ENCODE results near the gene SRC. TPM values are rescaled to one million over a fixed set of nuclear protein-coding genes. Genes with fewer than 3 reads are reported as not detected.

SRC gene
- total RNA-seq, 1 experiment from 2014 or later, result 23.3 TPM

- ChIA-PET CTCF (no interaction called here), POLR2A (ENCODE audit: low non-redundant PET) (no interaction called here)
- no peak overlapping the region for H3K27ac ChIP-seq (ENCODE audit: low read depth, low read length, poor library complexity, severe bottlenecking)
- intact Hi-C loops (cut with micrococcal nuclease; ENCODE audit: unreplicated experiment), result no loop called here
- no peaks in the 10 kb centered on the region for H3K27me3 ChIP-seq (replicated peaks; ENCODE audit: insufficient read depth, low read depth, low read length, poor library complexity)
- no peak for TF ChIP-seq EZH2 (IDR thresholded peaks at IDR 0.05; ENCODE audit: borderline replicate concordance, low read depth, low read length, poor library complexity, severe bottlenecking)
- TF ChIP-seq, protein P1, sequence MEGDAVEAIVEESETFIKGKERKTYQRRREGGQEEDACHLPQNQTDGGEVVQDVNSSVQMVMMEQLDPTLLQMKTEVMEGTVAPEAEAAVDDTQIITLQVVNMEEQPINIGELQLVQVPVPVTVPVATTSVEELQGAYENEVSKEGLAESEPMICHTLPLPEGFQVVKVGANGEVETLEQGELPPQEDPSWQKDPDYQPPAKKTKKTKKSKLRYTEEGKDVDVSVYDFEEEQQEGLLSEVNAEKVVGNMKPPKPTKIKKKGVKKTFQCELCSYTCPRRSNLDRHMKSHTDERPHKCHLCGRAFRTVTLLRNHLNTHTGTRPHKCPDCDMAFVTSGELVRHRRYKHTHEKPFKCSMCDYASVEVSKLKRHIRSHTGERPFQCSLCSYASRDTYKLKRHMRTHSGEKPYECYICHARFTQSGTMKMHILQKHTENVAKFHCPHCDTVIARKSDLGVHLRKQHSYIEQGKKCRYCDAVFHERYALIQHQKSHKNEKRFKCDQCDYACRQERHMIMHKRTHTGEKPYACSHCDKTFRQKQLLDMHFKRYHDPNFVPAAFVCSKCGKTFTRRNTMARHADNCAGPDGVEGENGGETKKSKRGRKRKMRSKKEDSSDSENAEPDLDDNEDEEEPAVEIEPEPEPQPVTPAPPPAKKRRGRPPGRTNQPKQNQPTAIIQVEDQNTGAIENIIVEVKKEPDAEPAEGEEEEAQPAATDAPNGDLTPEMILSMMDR (conservative IDR thresholded peaks at IDR 0.05; ENCODE audit: low read depth, low read length), result no peak
- H3K4me3 ChIP-seq (ENCODE audit: low read depth, low read length, poor library complexity, severe bottlenecking), result no peak overlapping the region
- DNase-seq (ENCODE audit: low spot score), result no peak
- no peaks in the 10 kb centered on the region for H3K36me3 ChIP-seq (ENCODE audit: insufficient read depth, low read length, poor library complexity, severe bottlenecking)
- H3K9me3 ChIP-seq (ENCODE audit: low read depth, low read length, poor library complexity, severe bottlenecking), result no peaks in the 10 kb centered on the region
- no TSS peak for BruUV-seq (replicated peaks)
- peaks cover 5% of the 10 kb centered on the region for H3K4me1 ChIP-seq (ENCODE audit: insufficient read depth, low read length, poor library complexity, severe bottlenecking)
Measured at GRCh38 chr20:37417617-37418467, 71.9 kb downstream of the SRC start.

DNA sequence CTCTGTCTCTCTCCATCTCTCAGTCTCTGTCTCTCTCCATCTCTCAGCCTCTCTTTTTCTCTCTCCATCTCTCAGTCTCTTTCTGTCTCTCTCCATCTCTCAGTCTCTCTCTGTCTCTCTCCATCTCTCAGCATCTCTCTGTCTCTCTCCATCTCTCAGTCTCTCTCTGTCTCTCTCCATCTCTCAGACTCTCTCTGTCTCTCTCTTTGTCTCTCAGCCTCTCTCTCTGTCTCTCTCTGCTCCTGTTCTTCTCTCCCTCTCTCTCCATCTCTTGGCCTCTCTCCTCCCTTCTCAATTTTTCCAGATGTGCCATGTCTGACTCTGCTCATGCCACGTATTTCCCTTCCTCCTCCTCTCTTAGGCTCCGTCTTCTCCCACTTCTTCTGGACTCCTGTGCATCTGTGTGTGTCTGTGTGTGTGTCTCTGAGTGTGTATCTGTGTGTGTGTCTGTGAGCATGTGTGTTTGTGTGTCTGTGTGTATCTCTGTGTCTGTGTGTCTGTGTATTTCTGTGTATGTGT, 72.7 kb downstream of the SRC start:
- no peaks in the 10 kb centered on the region for H3K36me3 ChIP-seq (ENCODE audit: insufficient read depth, low read length, poor library complexity, severe bottlenecking)
- POLR2A ChIA-PET (ENCODE audit: low non-redundant PET), result no interaction called here

DNA sequence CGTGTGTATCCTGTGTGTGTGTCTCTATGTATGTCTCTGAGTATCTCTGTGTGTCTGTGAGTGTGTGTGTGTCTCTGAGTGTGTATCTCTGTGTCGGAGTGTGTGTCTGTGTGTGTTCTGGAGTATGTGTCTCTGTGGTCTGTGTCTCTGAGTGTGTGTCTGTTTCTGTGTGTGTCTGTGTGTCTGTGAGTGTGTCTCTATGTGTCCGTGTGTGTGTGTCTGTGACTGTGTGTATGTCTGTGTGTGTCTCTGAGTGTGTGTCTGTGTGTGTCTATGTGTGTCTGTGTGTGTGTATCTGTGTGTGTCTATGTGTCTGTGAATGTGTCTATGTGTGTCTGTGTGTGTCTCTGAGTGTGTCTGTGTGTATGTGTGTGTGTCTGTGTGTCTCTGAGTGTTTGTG, 73.4 kb downstream of the SRC start:
- Histone ChIP-seq H3K36me3 (ENCODE audit: insufficient read depth, low read length, poor library complexity, severe bottlenecking) (no peaks in the 10 kb centered on the region), H3K4me3 (ENCODE audit: low read depth, low read length, poor library complexity, severe bottlenecking) (no peak overlapping the region), H3K4me1 (ENCODE audit: insufficient read depth, low read length, poor library complexity, severe bottlenecking) (peaks cover 5% of the 10 kb centered on the region), H3K27ac (ENCODE audit: low read depth, low read length, poor library complexity, severe bottlenecking) (no peak overlapping the region), H3K9me3 (ENCODE audit: low read depth, low read length, poor library complexity, severe bottlenecking) (no peaks in the 10 kb centered on the region), H3K27me3 (replicated peaks; ENCODE audit: insufficient read depth, low read depth, low read length, poor library complexity) (no peaks in the 10 kb centered on the region)
- intact Hi-C loops (cut with micrococcal nuclease; ENCODE audit: unreplicated experiment), result no loop called here
- ChIA-PET CTCF (no interaction called here), POLR2A (ENCODE audit: low non-redundant PET) (no interaction called here)
- BruUV-seq (replicated peaks), result no TSS peak
- TF ChIP-seq, protein P1 (conservative IDR thresholded peaks at IDR 0.05; ENCODE audit: low read depth, low read length), result no peak
- no peak for TF ChIP-seq EZH2 (IDR thresholded peaks at IDR 0.05; ENCODE audit: borderline replicate concordance, low read depth, low read length, poor library complexity, severe bottlenecking)
- no peak for DNase-seq (ENCODE audit: low spot score)

More for the DNA sequence above, 72.7 kb downstream of the SRC start:
- no peak for TF ChIP-seq EZH2 (IDR thresholded peaks at IDR 0.05; ENCODE audit: borderline replicate concordance, low read depth, low read length, poor library complexity, severe bottlenecking)
- TF ChIP-seq, protein P1 (conservative IDR thresholded peaks at IDR 0.05; ENCODE audit: low read depth, low read length), result no peak
- no peak for DNase-seq (ENCODE audit: low spot score)
- H3K27me3 ChIP-seq (replicated peaks; ENCODE audit: insufficient read depth, low read depth, low read length, poor library complexity), result no peaks in the 10 kb centered on the region
- no peak overlapping the region for H3K4me3 ChIP-seq (ENCODE audit: low read depth, low read length, poor library complexity, severe bottlenecking)
- no peak overlapping the region for H3K27ac ChIP-seq (ENCODE audit: low read depth, low read length, poor library complexity, severe bottlenecking)
- H3K4me1 ChIP-seq (ENCODE audit: insufficient read depth, low read length, poor library complexity, severe bottlenecking), result peaks cover 5% of the 10 kb centered on the region
- BruUV-seq (replicated peaks), result no TSS peak
- no peaks in the 10 kb centered on the region for H3K9me3 ChIP-seq (ENCODE audit: low read depth, low read length, poor library complexity, severe bottlenecking)
- CTCF ChIA-PET, result no interaction called here
- intact Hi-C loops (cut with micrococcal nuclease; ENCODE audit: unreplicated experiment), result no loop called here

All from A673 (cell line).